Heart left ventricle (tissue), 13 donors: Measurements from ENCODE around the gene RAB3GAP2.
"Not testable (repeated sequence)": the region's sequence is repeated elsewhere in the genome, so short reads cannot be mapped to it uniquely, and the experiment has no call there.

ENCODE experiments used
- CTCF ChIP-seq, 12 donors: fragments of 200-600 bp; sonication (generic) in 4 of 12; IDR thresholded peaks; one replicate each; pipeline versions ENCODE4 v1.5.0 to v1.8.0; 2018 to 2022; ENCODE audit warnings: antibody characterized with exemption in 12 of 12, mild to moderate bottlenecking in 5 of 12
- POLR2A ChIP-seq, 2 donors: fragments of 450-650 bp; IDR thresholded peaks; one replicate each; pipeline ENCODE4 v1.6.1; 2017; ENCODE audit warnings: antibody characterized with exemption in 2 of 2, mild to moderate bottlenecking in 2 of 2, moderate library complexity in 2 of 2
- donor health status: ischemic (EF 13 %, LVEDD 7.1; RV severe dilation, severe dysfunction).
- donor health status: DM: no; HTN: yes; CAD: no.
- donor health status: DM: no; HTN: no; CAD: no.
- donor health status: ischemic (EF 25% LVEDD 6.9; RV normal size, moderate dysfunction).
- donor health status: ischemic (EF 25% LVEDD 5.7; RV mildly dilated, moderate dysfunction).
- donor health status: ischemic (EF 35%, LVEDD 5.7; RV mildly dilated, moderate dysfunction).
- donor health status: nonischemic (EF 11% LVEDD 7.7; RV severe dilation, severe dysfunction).
- donor health status: DM: yes; HTN: yes; CAD: no.
- donor health status: PGD.
- donor health status: ischemic (EF 29% LVEDD 5.4; RV normal size, mild dysfunction).
- donor health status: nonischemic (EF 23%, LVEDD 6.1; RV moderate dilation, normal function).

GRCh38 chr1:220236278-220236677 lies 36.0 kb downstream of the RAB3GAP2 start:
- TF ChIP-seq CTCF, POLR2A (IDR thresholded peaks at IDR 0.05): not testable (repeated sequence)
